HepG2 (cell line): ENCODE data around the gene STX12. TPM values are rescaled to one million over a fixed set of nuclear protein-coding genes. Genes with fewer than 3 reads are reported as not detected.

Experiments
- CBFB ChIP-seq: sonication (generic); formaldehyde crosslinking; IDR thresholded peaks from 2 replicates; pipeline ENCODE4 v1.4.0; 2020; ENCODE audit warnings: missing genetic modification reagents
- SALL1 ChIP-seq: sonication (generic); formaldehyde crosslinking; IDR thresholded peaks from 2 replicates; pipeline ENCODE4 v1.8.0; 2022; ENCODE audit warnings: mild to moderate bottlenecking, missing genetic modification reagents
- ZNF335 ChIP-seq: sonication (generic); formaldehyde crosslinking; IDR thresholded peaks from 2 replicates; pipeline ENCODE4 v1.4.0; 2020; ENCODE audit warnings: missing genetic modification reagents
- ZNF841 ChIP-seq: sonication (generic); formaldehyde crosslinking; IDR thresholded peaks from 2 replicates; pipeline ENCODE4 v1.8.1; 2023; ENCODE audit warnings: missing genetic modification reagents, borderline replicate concordance
- polyA plus RNA-seq, 8 experiments: library from polyadenylated mRNA; depleted of rRNA in 3 of 8; stranded (reverse) in 7 of 8; unstranded in 1 of 8; fragments of >200 nt; fragmentation: Illumina TruSeq in 4 of 8; extraction: Trizol in 4 of 8; gene quantifications; 2 replicates each; pipeline versions ENCODE4 v1.2.1 to v1.2.3, GENCODE V29; 2011 to 2016; ENCODE audit warnings: low read depth in 4 of 8, missing spikeins in 1 of 8, mixed read lengths in 1 of 8; ENCODE audit not compliant: insufficient read depth in 1 of 8
- total RNA-seq, 5 experiments: library from RNA; depleted of rRNA; stranded (reverse); fragments of >200 nt; fragmentation: Illumina TruSeq; extraction: Trizol; gene quantifications; 2 replicates each; pipeline ENCODE4 v1.2.3, GENCODE V29; 2016; ENCODE audit warnings: low read depth in 1 of 5
- TF ChIP-seq, protein P1 (sequence below): sonication (generic); formaldehyde crosslinking; IDR thresholded peaks from one replicate; pipeline ENCODE4 v1.5.1; 2020; ENCODE audit warnings: mild to moderate bottlenecking, missing genetic modification reagents; ENCODE audit errors: not compliant biosample characterization
- TF ChIP-seq, protein P2 (sequence below): sonication (generic); formaldehyde crosslinking; IDR thresholded peaks from 2 replicates; pipeline ENCODE4 v1.4.0; 2020; ENCODE audit warnings: missing genetic modification reagents
- TF ChIP-seq, protein P3 (sequence below): sonication (generic); formaldehyde crosslinking; IDR thresholded peaks from 2 replicates; pipeline ENCODE4 v1.8.0; 2022; ENCODE audit warnings: mild to moderate bottlenecking, missing genetic modification reagents, moderate library complexity
- TF ChIP-seq, protein P4 (sequence below), 2 experiments: sonication (generic) in 1 of 2; formaldehyde crosslinking in 1 of 2; IDR thresholded peaks; 2 replicates each; pipeline versions ENCODE4 v1.6.1 to v1.9.0; 2014 to 2022; ENCODE audit warnings: antibody characterized with exemption in 1 of 2, borderline replicate concordance in 1 of 2, inconsistent platforms in 1 of 2, low read depth in 1 of 2, missing genetic modification reagents in 1 of 2

Gene STX12
- total and polyA plus RNA-seq, 2 of the 13 experiments (the other 11 are each of a cell fraction or from before 2014, with no cell fraction given): 9.0 to 19.7 TPM

DNA sequence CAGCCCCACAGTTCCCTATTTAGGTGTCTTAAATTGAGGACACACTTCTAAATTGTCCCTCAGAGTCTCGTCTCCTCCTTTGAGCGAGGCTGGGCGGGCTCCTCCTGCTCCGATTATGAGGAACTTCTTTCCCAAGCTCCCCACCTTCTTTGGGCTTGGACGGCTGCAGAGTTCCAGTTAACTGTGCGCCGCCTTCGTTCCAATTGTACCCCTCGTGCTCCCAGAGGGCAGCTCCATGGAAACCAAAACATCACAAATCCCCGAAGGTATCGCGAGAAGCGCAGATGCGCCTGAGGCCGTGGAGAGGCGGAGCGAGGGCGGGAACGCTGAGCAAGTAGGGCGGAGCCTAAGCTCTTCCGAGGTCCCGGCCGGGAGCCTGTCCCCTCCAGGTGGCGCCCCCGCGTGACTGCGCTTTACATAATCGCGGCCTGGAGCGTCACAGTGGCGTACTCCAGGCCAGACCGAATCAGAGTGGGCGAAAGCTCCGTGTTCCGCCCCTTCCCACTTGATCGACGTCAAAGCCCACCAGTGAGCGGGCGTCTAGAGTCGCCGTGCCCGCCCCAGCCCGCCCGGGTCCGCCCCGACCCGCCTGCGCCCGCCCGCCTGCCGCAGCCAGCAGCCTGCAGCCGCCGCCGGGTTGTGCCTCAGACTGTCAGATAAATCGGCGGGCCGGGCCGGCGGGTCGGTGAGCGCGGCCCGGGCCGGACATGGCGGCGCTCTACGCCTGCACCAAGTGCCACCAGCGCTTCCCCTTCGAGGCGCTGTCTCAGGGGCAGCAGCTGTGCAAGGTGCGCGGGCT lies 47.4 kb upstream of the STX12 start, which contains the start of gene FAM76A (continued):
- TF ChIP-seq ZNF335 (CRISPR knock-in tag): no peak
- TF ChIP-seq, protein P1, sequence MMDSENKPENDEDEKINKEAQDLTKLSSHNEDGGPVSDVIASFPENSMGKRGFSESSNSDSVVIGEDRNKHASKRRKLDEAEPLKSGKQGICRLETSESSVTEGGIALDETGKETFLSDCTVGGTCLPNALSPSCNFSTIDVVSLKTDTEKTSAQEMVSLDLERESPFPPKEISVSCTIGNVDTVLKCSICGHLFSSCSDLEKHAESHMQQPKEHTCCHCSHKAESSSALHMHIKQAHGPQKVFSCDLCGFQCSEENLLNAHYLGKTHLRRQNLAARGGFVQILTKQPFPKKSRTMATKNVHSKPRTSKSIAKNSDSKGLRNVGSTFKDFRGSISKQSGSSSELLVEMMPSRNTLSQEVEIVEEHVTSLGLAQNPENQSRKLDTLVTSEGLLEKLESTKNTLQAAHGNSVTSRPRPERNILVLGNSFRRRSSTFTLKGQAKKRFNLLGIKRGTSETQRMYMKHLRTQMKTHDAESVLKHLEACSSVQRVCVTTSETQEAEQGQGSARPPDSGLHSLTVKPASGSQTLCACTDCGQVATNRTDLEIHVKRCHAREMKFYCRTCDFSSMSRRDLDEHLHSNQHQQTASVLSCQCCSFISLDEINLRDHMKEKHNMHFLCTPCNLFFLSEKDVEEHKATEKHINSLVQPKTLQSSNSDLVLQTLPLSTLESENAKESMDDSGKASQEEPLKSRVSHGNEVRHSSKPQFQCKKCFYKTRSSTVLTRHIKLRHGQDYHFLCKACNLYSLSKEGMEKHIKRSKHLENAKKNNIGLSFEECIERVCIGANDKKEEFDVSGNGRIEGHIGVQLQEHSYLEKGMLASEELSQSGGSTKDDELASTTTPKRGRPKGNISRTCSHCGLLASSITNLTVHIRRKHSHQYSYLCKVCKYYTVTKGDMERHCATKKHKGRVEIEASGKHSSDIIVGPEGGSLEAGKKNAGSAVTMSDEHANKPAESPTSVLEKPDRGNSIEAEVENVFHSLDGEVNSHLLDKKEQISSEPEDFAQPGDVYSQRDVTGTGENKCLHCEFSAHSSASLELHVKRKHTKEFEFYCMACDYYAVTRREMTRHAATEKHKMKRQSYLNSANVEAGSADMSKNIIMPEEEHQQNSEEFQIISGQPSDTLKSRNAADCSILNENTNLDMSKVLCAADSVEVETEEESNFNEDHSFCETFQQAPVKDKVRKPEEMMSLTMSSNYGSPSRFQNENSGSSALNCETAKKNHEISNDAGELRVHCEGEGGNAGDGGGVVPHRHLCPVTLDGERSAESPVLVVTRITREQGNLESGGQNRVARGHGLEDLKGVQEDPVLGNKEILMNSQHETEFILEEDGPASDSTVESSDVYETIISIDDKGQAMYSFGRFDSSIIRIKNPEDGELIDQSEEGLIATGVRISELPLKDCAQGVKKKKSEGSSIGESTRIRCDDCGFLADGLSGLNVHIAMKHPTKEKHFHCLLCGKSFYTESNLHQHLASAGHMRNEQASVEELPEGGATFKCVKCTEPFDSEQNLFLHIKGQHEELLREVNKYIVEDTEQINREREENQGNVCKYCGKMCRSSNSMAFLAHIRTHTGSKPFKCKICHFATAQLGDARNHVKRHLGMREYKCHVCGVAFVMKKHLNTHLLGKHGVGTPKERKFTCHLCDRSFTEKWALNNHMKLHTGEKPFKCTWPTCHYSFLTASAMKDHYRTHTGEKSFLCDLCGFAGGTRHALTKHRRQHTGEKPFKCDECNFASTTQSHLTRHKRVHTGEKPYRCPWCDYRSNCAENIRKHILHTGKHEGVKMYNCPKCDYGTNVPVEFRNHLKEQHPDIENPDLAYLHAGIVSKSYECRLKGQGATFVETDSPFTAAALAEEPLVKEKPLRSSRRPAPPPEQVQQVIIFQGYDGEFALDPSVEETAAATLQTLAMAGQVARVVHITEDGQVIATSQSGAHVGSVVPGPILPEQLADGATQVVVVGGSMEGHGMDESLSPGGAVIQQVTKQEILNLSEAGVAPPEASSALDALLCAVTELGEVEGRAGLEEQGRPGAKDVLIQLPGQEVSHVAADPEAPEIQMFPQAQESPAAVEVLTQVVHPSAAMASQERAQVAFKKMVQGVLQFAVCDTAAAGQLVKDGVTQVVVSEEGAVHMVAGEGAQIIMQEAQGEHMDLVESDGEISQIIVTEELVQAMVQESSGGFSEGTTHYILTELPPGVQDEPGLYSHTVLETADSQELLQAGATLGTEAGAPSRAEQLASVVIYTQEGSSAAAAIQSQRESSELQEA (CRISPR knock-in tag): peak; percentile 42
- peak; percentile 41; the same call in 1 of the 2 replicates for TF ChIP-seq CBFB
- peak; percentile 60 for TF ChIP-seq SALL1 (CRISPR knock-in tag)
- TF ChIP-seq, protein P2, sequence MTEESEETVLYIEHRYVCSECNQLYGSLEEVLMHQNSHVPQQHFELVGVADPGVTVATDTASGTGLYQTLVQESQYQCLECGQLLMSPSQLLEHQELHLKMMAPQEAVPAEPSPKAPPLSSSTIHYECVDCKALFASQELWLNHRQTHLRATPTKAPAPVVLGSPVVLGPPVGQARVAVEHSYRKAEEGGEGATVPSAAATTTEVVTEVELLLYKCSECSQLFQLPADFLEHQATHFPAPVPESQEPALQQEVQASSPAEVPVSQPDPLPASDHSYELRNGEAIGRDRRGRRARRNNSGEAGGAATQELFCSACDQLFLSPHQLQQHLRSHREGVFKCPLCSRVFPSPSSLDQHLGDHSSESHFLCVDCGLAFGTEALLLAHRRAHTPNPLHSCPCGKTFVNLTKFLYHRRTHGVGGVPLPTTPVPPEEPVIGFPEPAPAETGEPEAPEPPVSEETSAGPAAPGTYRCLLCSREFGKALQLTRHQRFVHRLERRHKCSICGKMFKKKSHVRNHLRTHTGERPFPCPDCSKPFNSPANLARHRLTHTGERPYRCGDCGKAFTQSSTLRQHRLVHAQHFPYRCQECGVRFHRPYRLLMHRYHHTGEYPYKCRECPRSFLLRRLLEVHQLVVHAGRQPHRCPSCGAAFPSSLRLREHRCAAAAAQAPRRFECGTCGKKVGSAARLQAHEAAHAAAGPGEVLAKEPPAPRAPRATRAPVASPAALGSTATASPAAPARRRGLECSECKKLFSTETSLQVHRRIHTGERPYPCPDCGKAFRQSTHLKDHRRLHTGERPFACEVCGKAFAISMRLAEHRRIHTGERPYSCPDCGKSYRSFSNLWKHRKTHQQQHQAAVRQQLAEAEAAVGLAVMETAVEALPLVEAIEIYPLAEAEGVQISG (CRISPR knock-in tag): peak; percentile 68
- TF ChIP-seq, protein P3, sequence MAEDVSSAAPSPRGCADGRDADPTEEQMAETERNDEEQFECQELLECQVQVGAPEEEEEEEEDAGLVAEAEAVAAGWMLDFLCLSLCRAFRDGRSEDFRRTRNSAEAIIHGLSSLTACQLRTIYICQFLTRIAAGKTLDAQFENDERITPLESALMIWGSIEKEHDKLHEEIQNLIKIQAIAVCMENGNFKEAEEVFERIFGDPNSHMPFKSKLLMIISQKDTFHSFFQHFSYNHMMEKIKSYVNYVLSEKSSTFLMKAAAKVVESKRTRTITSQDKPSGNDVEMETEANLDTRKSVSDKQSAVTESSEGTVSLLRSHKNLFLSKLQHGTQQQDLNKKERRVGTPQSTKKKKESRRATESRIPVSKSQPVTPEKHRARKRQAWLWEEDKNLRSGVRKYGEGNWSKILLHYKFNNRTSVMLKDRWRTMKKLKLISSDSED: no peak
- TF ChIP-seq, protein P4, sequence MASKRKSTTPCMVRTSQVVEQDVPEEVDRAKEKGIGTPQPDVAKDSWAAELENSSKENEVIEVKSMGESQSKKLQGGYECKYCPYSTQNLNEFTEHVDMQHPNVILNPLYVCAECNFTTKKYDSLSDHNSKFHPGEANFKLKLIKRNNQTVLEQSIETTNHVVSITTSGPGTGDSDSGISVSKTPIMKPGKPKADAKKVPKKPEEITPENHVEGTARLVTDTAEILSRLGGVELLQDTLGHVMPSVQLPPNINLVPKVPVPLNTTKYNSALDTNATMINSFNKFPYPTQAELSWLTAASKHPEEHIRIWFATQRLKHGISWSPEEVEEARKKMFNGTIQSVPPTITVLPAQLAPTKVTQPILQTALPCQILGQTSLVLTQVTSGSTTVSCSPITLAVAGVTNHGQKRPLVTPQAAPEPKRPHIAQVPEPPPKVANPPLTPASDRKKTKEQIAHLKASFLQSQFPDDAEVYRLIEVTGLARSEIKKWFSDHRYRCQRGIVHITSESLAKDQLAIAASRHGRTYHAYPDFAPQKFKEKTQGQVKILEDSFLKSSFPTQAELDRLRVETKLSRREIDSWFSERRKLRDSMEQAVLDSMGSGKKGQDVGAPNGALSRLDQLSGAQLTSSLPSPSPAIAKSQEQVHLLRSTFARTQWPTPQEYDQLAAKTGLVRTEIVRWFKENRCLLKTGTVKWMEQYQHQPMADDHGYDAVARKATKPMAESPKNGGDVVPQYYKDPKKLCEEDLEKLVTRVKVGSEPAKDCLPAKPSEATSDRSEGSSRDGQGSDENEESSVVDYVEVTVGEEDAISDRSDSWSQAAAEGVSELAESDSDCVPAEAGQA (IDR thresholded peaks at IDR 0.05; ENCODE audit: low read depth): 0 out of 2 replicates have a peak, but pooled peaks have one; percentile 37
- TF ChIP-seq, protein P4 (CRISPR knock-in tag; IDR thresholded peaks at IDR 0.05; ENCODE audit: borderline replicate concordance): 0 out of 2 replicates have a peak, but pooled peaks have one; percentile 75
- no peak for TF ChIP-seq ZNF841 (CRISPR knock-in tag)
